HepG2 (cell line): ENCODE data around the gene MOV10L1. TPM values are rescaled to one million over a fixed set of nuclear protein-coding genes. Genes with fewer than 3 reads are reported as not detected.

Experiments
- CBX2 ChIP-seq, 2 experiments: fragments of 200-600 bp in 1 of 2; sonication (generic); formaldehyde crosslinking in 1 of 2; IDR thresholded peaks; 2 replicates each; pipeline versions ENCODE4 v1.7.0 to v1.8.1; 2018 to 2022; ENCODE audit warnings: low read depth in 2 of 2, low read length in 1 of 2, mild to moderate bottlenecking in 1 of 2, missing genetic modification reagents in 1 of 2
- FOXA1 ChIP-seq, 2 experiments: fragments of 450-650 bp in 1 of 2; sonication (generic) in 1 of 2; formaldehyde crosslinking in 1 of 2; IDR thresholded peaks; 2 replicates each; pipeline versions ENCODE4 v1.4.0 to v1.6.1; 2016 to 2020; ENCODE audit warnings: missing genetic modification reagents in 1 of 2
- GTF2F1 ChIP-seq: fragments of 150-350 bp; IDR thresholded peaks from 2 replicates; pipeline ENCODE4 v1.6.1; 2014; ENCODE audit warnings: low read length
- ISL2 ChIP-seq: sonication (generic); formaldehyde crosslinking; IDR thresholded peaks from 2 replicates; pipeline ENCODE4 v1.5.0; 2020; ENCODE audit warnings: missing genetic modification reagents
- KLF9 ChIP-seq: IDR thresholded peaks from 2 replicates; pipeline ENCODE4 v1.6.1; 2016; ENCODE audit warnings: low read depth
- MEIS2 ChIP-seq: sonication (generic); formaldehyde crosslinking; IDR thresholded peaks from 2 replicates; pipeline ENCODE4 v1.9.0; 2021; ENCODE audit warnings: mild to moderate bottlenecking, missing genetic modification reagents
- NCOR1 ChIP-seq: fragments of 200-600 bp; sonication (generic); IDR thresholded peaks from 2 replicates; pipeline ENCODE4 v1.7.0; 2017; ENCODE audit warnings: antibody characterized with exemption, low read length, borderline replicate concordance
- POGK ChIP-seq: sonication (generic); formaldehyde crosslinking; conservative IDR thresholded peaks from 2 replicates; pipeline ENCODE4 v1.8.0; 2022; ENCODE audit warnings: mild to moderate bottlenecking, moderate library complexity, missing genetic modification reagents
- RBM22 ChIP-seq: fragments of 200-400 bp; formaldehyde crosslinking; optimal IDR thresholded peaks from 2 replicates; pipeline ENCODE3; 2017; ENCODE audit warnings: mild to moderate bottlenecking, low read length, moderate library complexity
- THAP11 ChIP-seq: IDR thresholded peaks from 2 replicates; pipeline ENCODE4 v1.6.1; 2016; ENCODE audit warnings: missing biosample characterization, missing genetic modification reagents
- ZFP1 ChIP-seq: IDR thresholded peaks from 2 replicates; pipeline ENCODE4 v1.6.1; 2016
- ZNF276 ChIP-seq: sonication (generic); formaldehyde crosslinking; IDR thresholded peaks from 2 replicates; pipeline ENCODE4 v1.4.0; 2020; ENCODE audit warnings: mild to moderate bottlenecking, low read depth, missing genetic modification reagents
- ZNF660 ChIP-seq: sonication (generic); formaldehyde crosslinking; IDR thresholded peaks from 2 replicates; pipeline ENCODE4 v1.5.1; 2020; ENCODE audit warnings: mild to moderate bottlenecking, low read depth, missing genetic modification reagents, borderline replicate concordance
- ZNF792 ChIP-seq: IDR thresholded peaks from 2 replicates; pipeline ENCODE4 v1.6.1; 2016
- polyA plus RNA-seq, 8 experiments: library from polyadenylated mRNA; depleted of rRNA in 3 of 8; stranded (reverse) in 7 of 8; unstranded in 1 of 8; fragments of >200 nt; fragmentation: Illumina TruSeq in 4 of 8; extraction: Trizol in 4 of 8; gene quantifications; 2 replicates each; pipeline versions ENCODE4 v1.2.1 to v1.2.3, GENCODE V29; 2011 to 2016; ENCODE audit warnings: low read depth in 4 of 8, missing spikeins in 1 of 8, mixed read lengths in 1 of 8; ENCODE audit not compliant: insufficient read depth in 1 of 8
- total RNA-seq, 5 experiments: library from RNA; depleted of rRNA; stranded (reverse); fragments of >200 nt; fragmentation: Illumina TruSeq; extraction: Trizol; gene quantifications; 2 replicates each; pipeline ENCODE4 v1.2.3, GENCODE V29; 2016; ENCODE audit warnings: low read depth in 1 of 5
- TF ChIP-seq, protein P1 (sequence below): sonication (generic); formaldehyde crosslinking; IDR thresholded peaks from 2 replicates; pipeline ENCODE4 v1.4.0; 2020; ENCODE audit warnings: mild to moderate bottlenecking, missing genetic modification reagents, borderline replicate concordance
- TF ChIP-seq, protein P2 (sequence below): sonication (generic); formaldehyde crosslinking; IDR thresholded peaks from 2 replicates; pipeline ENCODE4 v1.4.0; 2020; ENCODE audit warnings: mild to moderate bottlenecking, missing genetic modification reagents
- TF ChIP-seq, protein P3 (sequence below): sonication (generic); formaldehyde crosslinking; IDR thresholded peaks from 2 replicates; pipeline ENCODE4 v1.4.0; 2020; ENCODE audit warnings: missing genetic modification reagents

Gene MOV10L1
- total and polyA plus RNA-seq, 2 of the 13 experiments (the other 11 are each of a cell fraction or from before 2014, with no cell fraction given), result 0.11 to 0.12 TPM

DNA sequence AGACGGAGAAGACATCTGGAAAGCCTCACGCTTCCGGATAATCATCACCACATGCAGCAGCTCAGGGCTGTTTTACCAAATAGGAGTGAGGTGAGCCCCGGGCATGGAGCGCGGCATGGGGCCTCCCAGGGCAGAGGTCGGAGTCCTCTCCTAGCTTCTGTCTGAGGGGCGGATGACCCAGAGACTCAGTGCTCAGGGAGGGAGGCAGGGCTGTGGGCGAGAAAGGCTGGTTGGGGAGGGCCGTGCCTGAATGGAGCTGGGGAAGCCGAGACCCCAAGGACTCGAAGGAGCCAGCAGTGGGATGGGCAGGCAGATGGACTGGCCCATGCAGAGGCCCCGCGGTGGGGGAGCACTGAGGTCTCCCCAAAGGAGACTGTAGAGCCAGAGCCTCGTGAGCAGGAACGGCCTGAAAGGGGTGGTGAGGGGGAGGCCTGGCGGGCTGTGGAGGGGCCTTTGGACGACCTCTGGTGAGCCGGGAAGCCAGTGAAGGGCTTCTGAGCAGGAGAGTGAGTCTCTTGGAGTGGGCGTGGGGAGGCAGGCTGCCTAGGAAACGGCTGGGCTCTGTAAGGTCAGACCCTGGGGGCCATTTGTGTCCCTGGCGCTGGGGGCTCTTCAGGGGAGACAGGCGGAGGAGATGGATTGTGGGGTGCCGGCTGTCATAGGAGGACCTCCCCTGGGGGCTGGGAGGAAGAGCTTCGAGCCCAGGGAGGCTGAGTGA is 56.1 kb downstream of the MOV10L1 start (continued):
- TF ChIP-seq ZNF276 (CRISPR knock-in tag) (no peak), NCOR1 (no peak; the same call in 1 of the 2 replicates), POGK (CRISPR knock-in tag) (no peak), MEIS2 (CRISPR knock-in tag) (no peak), ISL2 (no peak), ZNF792 (CRISPR knock-in tag) (no peak), ZFP1 (CRISPR knock-in tag) (no peak), ZNF660 (CRISPR knock-in tag) (no peak), CBX2 (IDR thresholded peaks at IDR 0.05; ENCODE audit: low read depth, low read length) (no peak), CBX2 (CRISPR knock-in tag; IDR thresholded peaks at IDR 0.05; ENCODE audit: low read depth) (no peak), GTF2F1 (no peak), THAP11 (CRISPR knock-in tag) (0 out of 2 replicates have a peak, but pooled peaks have one; percentile 9), KLF9 (CRISPR knock-in tag) (no peak), RBM22 (no peak), FOXA1 (IDR thresholded peaks at IDR 0.05) (no peak), FOXA1 (CRISPR knock-in tag; IDR thresholded peaks at IDR 0.05) (no peak)
- TF ChIP-seq, protein P1, sequence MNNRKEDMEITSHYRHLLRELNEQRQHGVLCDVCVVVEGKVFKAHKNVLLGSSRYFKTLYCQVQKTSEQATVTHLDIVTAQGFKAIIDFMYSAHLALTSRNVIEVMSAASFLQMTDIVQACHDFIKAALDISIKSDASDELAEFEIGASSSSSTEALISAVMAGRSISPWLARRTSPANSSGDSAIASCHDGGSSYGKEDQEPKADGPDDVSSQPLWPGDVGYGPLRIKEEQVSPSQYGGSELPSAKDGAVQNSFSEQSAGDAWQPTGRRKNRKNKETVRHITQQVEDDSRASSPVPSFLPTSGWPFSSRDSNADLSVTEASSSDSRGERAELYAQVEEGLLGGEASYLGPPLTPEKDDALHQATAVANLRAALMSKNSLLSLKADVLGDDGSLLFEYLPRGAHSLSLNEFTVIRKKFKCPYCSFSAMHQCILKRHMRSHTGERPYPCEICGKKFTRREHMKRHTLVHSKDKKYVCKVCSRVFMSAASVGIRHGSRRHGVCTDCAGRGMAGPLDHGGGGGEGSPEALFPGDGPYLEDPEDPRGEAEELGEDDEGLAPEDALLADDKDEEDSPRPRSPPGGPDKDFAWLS, result no peak
- TF ChIP-seq, protein P2, sequence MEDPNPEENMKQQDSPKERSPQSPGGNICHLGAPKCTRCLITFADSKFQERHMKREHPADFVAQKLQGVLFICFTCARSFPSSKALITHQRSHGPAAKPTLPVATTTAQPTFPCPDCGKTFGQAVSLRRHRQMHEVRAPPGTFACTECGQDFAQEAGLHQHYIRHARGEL, result no peak
- TF ChIP-seq, protein P3, sequence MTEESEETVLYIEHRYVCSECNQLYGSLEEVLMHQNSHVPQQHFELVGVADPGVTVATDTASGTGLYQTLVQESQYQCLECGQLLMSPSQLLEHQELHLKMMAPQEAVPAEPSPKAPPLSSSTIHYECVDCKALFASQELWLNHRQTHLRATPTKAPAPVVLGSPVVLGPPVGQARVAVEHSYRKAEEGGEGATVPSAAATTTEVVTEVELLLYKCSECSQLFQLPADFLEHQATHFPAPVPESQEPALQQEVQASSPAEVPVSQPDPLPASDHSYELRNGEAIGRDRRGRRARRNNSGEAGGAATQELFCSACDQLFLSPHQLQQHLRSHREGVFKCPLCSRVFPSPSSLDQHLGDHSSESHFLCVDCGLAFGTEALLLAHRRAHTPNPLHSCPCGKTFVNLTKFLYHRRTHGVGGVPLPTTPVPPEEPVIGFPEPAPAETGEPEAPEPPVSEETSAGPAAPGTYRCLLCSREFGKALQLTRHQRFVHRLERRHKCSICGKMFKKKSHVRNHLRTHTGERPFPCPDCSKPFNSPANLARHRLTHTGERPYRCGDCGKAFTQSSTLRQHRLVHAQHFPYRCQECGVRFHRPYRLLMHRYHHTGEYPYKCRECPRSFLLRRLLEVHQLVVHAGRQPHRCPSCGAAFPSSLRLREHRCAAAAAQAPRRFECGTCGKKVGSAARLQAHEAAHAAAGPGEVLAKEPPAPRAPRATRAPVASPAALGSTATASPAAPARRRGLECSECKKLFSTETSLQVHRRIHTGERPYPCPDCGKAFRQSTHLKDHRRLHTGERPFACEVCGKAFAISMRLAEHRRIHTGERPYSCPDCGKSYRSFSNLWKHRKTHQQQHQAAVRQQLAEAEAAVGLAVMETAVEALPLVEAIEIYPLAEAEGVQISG (CRISPR knock-in tag), result peak; percentile 35; the same call in 1 of the 2 replicates
